ENCODE data around the gene SLC19A1.

Gene SLC19A1

DNA sequence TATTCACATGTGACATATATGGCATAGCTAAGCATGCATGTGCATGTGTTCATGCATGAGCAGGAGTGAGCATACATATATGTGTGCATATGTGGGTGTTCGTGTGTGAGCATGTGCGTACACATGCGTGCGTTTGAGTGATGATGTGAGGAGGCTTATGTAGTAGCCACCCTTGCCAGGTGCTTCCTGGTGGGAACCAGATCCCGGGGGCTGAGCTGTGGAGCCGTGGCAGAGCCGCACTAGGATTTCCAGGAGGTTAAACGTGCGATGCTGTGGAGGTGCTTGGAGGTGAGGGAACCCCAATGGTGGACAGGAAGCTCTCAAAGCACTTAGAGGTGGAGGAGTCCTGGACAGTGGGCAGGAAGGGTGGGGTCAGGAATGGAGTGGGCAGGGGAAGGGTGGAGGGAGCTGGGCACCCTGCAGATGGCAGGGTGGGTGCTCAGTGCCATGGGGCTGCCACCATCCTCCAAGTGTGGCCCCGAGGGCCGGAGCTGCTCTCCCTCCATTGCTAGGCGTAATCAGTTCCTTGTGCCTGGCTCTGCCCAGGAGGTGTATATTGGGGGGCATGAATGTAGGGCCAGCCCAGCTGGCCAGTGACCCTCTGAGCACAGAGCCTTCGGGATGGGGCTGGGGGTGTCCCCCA lies 88.8 kb downstream of the SLC19A1 start:
- TF ChIP-seq, protein P1, sequence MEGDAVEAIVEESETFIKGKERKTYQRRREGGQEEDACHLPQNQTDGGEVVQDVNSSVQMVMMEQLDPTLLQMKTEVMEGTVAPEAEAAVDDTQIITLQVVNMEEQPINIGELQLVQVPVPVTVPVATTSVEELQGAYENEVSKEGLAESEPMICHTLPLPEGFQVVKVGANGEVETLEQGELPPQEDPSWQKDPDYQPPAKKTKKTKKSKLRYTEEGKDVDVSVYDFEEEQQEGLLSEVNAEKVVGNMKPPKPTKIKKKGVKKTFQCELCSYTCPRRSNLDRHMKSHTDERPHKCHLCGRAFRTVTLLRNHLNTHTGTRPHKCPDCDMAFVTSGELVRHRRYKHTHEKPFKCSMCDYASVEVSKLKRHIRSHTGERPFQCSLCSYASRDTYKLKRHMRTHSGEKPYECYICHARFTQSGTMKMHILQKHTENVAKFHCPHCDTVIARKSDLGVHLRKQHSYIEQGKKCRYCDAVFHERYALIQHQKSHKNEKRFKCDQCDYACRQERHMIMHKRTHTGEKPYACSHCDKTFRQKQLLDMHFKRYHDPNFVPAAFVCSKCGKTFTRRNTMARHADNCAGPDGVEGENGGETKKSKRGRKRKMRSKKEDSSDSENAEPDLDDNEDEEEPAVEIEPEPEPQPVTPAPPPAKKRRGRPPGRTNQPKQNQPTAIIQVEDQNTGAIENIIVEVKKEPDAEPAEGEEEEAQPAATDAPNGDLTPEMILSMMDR (IDR thresholded peaks at IDR 0.05; ENCODE audit: low read depth, low read length), result no peak
- H3K4me3 ChIP-seq (ENCODE audit: low read depth, low read length), result no peak overlapping the region

DNA sequence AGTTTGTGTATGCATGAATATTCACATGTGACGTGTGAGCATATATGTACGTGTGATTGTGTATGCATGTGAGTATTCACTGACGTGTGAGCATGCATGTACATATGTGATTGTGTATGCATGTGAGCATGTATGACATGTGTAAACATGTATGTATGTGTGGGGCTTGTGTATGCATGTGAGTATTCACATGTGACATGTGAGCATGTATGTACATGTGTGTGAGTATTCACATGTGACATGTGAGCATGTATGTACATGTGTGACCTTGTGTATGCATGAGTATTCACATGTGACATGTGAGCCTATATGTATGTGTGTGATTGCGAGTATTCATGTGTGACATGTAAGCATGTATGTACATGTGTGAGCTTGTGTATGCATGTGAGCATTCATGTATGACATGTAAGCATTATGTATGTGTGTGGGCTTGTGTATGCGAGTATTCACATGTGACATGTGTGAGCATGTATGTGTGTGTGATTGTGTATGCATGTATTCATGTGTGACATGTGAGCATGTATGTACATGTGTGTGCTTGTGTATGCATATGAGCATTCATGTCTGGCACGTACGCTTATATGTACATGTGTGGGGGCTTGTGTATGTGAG lies 89.4 kb downstream of the SLC19A1 start:
- no peak overlapping the region for H3K4me3 ChIP-seq (ENCODE audit: low read depth, low read length)
- TF ChIP-seq, protein P1 (IDR thresholded peaks at IDR 0.05; ENCODE audit: low read depth, low read length), result no peak

DNA sequence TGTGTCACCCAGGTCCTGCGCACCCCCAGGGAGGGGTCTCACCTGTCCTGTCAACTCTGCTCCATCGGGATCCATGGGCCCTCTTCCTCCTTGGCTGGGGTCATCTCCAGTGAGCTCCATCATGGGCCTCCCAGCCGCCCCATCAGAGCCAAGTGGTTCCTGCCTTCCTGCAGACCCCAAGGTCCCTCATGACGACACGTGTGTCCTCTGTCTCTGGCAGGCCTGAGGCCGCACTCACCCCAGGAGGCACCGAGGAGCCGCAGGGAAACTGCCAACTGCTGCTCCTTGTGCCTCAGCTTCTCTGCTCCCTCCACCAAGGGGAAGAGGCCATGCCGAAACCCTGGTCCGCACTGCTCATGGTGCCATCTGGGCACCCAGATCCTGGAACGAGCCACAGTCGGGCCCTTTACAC lies 90.5 kb downstream of the SLC19A1 start:
- no peak overlapping the region for H3K4me3 ChIP-seq (ENCODE audit: low read depth, low read length)
- TF ChIP-seq, protein P1 (IDR thresholded peaks at IDR 0.05; ENCODE audit: low read depth, low read length), result no peak

DNA sequence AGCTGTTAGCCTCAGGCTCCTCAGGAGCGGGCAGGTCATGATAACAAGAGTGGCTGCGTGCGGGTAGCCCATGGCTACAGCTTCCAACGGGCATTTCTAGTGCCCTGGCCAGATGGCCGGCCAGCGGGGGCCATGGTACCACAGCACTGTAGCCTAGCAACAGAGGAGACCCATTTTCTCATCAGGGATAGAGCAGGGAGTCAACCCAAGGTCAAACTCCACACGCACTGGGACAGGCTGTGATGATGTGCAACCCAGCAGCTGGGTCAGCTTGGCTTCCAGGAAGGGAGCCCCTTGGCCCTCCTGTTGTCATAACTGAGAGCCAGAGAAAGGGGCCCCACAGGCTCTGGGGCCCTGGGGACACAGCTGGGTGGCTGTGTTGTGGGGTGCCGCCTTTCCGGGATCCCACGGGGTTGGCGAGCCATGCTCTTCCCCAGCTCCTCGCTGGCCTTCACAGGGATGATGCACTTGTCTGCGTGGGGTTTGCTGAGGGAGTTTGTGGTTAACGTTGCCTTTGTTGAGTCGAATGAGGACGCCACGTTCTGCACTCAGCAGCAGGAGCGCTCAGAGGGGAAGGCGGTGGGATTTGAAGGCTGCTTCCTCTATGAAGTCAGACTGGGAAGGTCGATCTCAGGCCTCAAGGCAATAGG lies 91.0 kb downstream of the SLC19A1 start:
- no peak overlapping the region for H3K4me3 ChIP-seq (ENCODE audit: low read depth, low read length)
- TF ChIP-seq, protein P1 (IDR thresholded peaks at IDR 0.05; ENCODE audit: low read depth, low read length), result no peak

DNA sequence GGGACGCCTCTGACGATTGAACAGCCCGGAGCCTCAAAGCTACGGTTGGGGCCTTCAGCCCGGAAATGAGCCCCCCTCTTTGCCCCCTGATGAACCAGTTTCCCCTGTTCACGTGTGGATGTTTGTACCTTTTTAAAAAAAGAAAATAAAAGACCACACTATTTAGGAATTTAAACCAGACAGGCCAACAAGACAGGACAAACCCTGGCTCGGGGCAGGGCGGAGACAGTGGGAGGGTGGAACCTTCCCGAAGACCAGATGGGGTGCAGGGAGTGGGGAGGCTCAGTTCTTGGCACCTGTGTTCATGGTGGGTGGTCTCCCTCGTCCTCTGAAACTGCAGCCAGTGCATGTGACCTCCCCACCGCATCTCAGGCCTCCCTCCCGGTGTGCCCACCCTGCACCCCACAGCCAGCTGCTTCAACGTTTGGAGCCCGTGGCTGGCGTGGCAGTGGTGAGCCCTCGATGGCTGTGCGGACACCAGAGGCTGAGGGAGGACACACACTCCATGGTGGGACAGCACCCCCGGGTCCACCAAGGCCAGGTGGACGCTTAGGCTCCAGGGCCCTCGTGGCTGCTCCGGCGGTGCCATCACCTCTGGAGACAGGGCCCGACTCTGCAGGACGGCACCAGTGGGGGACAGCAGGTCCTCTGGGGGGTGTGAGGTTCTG lies 91.7 kb downstream of the SLC19A1 start:
- H3K4me3 ChIP-seq (ENCODE audit: low read depth, low read length), result no peak overlapping the region
- TF ChIP-seq, protein P1 (IDR thresholded peaks at IDR 0.05; ENCODE audit: low read depth, low read length), result no peak

DNA sequence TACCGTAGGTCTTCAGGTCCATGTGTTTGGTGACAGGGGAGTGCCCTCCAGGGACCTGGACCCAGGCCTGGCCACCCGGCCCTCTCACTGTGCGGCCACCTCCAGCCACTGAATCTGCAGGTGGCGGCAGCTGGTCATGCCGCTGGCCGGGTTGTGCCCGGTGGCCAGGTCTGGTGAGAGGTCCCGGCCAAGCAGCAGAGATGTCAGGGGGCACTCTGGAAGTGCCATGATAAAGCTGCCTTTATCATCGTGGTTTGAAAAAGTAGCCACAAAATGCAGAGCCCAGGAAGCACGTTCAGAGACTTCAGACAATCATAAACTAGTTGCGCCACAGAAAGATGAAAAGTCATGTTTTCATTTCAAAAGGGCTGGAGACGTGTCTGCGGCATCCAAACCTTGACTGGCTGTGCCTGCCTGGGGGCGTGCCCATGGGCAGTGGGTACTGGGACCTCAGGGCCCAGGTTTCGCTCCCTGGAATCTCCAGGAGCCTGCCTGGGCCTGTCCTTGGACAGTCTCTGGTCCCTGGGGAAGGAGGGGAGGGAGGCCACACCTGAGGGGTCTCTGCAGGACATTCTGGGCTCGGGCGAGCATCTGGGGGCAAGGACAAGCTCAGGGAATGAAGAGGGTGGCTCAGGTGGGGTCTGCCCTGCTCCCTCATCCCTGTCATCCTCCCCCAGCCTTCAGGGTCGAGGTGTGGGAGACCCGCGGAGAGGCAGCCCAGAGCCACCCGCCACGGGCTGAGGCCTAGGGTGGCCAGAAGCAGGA lies 92.4 kb downstream of the SLC19A1 start:
- no peak overlapping the region for H3K4me3 ChIP-seq (ENCODE audit: low read depth, low read length)
- TF ChIP-seq, protein P1 (IDR thresholded peaks at IDR 0.05; ENCODE audit: low read depth, low read length), result no peak

Data from WI38 (cell line).